MCF 10A (cell line): Measurements from ENCODE around the gene ZNF385D. TPM values are rescaled to one million over a fixed set of nuclear protein-coding genes. Genes with fewer than 3 reads are reported as not detected.

Experiments
- BruUV-seq: library from RNA; stranded (reverse); fragments of 400-500 nt; replicated peaks from 2 replicates; lab custom pipeline; 2021; lab: Mats Ljungman, UMichigan
- CTCF ChIA-PET: fragments of 300-600 bp; sonication (Branson Sonifier 250); formaldehyde crosslinking; extraction: SDS; loops from one replicate; lab custom pipeline; 2021; ENCODE audit warnings: antibody characterized with exemption, inconsistent platforms; lab: Yijun Ruan, JAX
- POLR2A ChIA-PET: fragments of 300-600, 350-650 bp; sonication (Branson Sonifier 250); formaldehyde crosslinking; extraction: SDS; loops from one replicate; lab custom pipeline; 2020; ENCODE audit warnings: antibody characterized with exemption, inconsistent platforms; lab: Yijun Ruan, JAX
- DNase-seq: peaks from one replicate; pipeline ENCODE4 v3.0.0-alpha.2; 2018; ENCODE audit not compliant: unreplicated experiment
- H3K27ac Mint-ChIP-seq: one replicate; pipeline ENCODE4 v1.8.0; 2022; ENCODE audit warnings: mild to moderate bottlenecking, low read depth, mixed read lengths; ENCODE audit not compliant: unreplicated experiment
- H3K27me3 Mint-ChIP-seq: one replicate; pipeline ENCODE4 v1.8.0; 2022; ENCODE audit warnings: mixed read lengths; ENCODE audit not compliant: insufficient read depth, unreplicated experiment
- H3K36me3 Mint-ChIP-seq: one replicate; pipeline ENCODE4 v1.8.0; 2022; ENCODE audit warnings: mild to moderate bottlenecking, moderate library complexity, mixed read lengths; ENCODE audit not compliant: insufficient read depth, unreplicated experiment
- H3K4me1 Mint-ChIP-seq: one replicate; pipeline ENCODE4 v1.8.0; 2022; ENCODE audit warnings: mixed read lengths; ENCODE audit not compliant: insufficient read depth, unreplicated experiment
- H3K4me3 Mint-ChIP-seq: one replicate; pipeline ENCODE4 v1.8.0; 2022; ENCODE audit warnings: mild to moderate bottlenecking, moderate library complexity, mixed read lengths; ENCODE audit not compliant: unreplicated experiment
- H3K9me3 Mint-ChIP-seq: one replicate; pipeline ENCODE4 v1.8.0; 2022; ENCODE audit warnings: mixed read lengths; ENCODE audit not compliant: unreplicated experiment
- CTCF ChIP-seq: fragments of 200-600 bp; IDR thresholded peaks from one replicate; pipeline ENCODE4 v1.8.0; 2022; ENCODE audit warnings: antibody characterized with exemption, mild to moderate bottlenecking; ENCODE audit not compliant: unreplicated experiment
- intact Hi-C: fragments of 100-400 bp; cut with micrococcal nuclease; formaldehyde crosslinking; loops from 2 replicates; pipeline ENCODE4 v1.14.1; 2022
- total RNA-seq: library from RNA; stranded (reverse); gene quantifications from 2 replicates; pipeline ENCODE4 v1.2.3, GENCODE V29; 2022

Gene ZNF385D
- total RNA-seq, 1 experiment from 2014 or later: 1.5 TPM

GRCh38 chr3:21697707-21698106 is 53.3 kb downstream of the ZNF385D start:
- DNase-seq: no peak
- POLR2A ChIA-PET: no interaction called here
- no peaks in the 10 kb centered on the region for H3K36me3 Mint-ChIP-seq

GRCh38 chr3:21694506-21694905 is 56.5 kb downstream of the ZNF385D start:
- CTCF ChIA-PET: no interaction called here
- Mint-ChIP-seq H3K27me3 (no peaks in the 10 kb centered on the region), H3K9me3 (no peaks in the 10 kb centered on the region), H3K36me3 (no peaks in the 10 kb centered on the region), H3K4me1 (no peaks in the 10 kb centered on the region), H3K4me3 (no peak overlapping the region), H3K27ac (no peak overlapping the region)
- POLR2A ChIA-PET: no interaction called here
- intact Hi-C loops: no loop called here
- TF ChIP-seq CTCF: no peak
- no peak for DNase-seq
- BruUV-seq: no TSS peak

More at GRCh38 chr3:21697707-21698106, 53.3 kb downstream of the ZNF385D start:
- intact Hi-C loops: no loop called here
- no peak overlapping the region for H3K27ac Mint-ChIP-seq
- no peaks in the 10 kb centered on the region for H3K27me3 Mint-ChIP-seq
- H3K9me3 Mint-ChIP-seq: no peaks in the 10 kb centered on the region
- no peak overlapping the region for H3K4me3 Mint-ChIP-seq
- CTCF ChIA-PET: no interaction called here
- H3K4me1 Mint-ChIP-seq: no peaks in the 10 kb centered on the region
- BruUV-seq: no TSS peak
- TF ChIP-seq CTCF: no peak

GRCh38 chr3:21691036-21691435 is 60.0 kb downstream of the ZNF385D start:
- intact Hi-C loops: no loop called here
- no peaks in the 10 kb centered on the region for H3K9me3 Mint-ChIP-seq
- no peak for TF ChIP-seq CTCF

GRCh38 chr3:21682206-21682605 is 68.8 kb downstream of the ZNF385D start:
- Mint-ChIP-seq H3K4me3 (no peak overlapping the region), H3K4me1 (peaks cover 10% of the 10 kb centered on the region), H3K36me3 (no peaks in the 10 kb centered on the region), H3K27me3 (no peaks in the 10 kb centered on the region), H3K27ac (peak overlapping the region; percentile 14), H3K9me3 (no peaks in the 10 kb centered on the region)
- TF ChIP-seq CTCF: no peak
- ChIA-PET CTCF (no interaction called here), POLR2A (no interaction called here)
- BruUV-seq: no TSS peak
- no peak for DNase-seq
- intact Hi-C loops: loop anchor here (5.0 to 10.0 kb wide), 2 partner anchors 845 to 1183 kb away; no protein-coding TSS in a partner anchor

More at GRCh38 chr3:21691036-21691435, 60.0 kb downstream of the ZNF385D start:
- no peaks in the 10 kb centered on the region for H3K36me3 Mint-ChIP-seq
- DNase-seq: no peak
- H3K4me1 Mint-ChIP-seq: no peaks in the 10 kb centered on the region
- H3K4me3 Mint-ChIP-seq: no peak overlapping the region
- H3K27me3 Mint-ChIP-seq: no peaks in the 10 kb centered on the region
- CTCF ChIA-PET: interaction anchor here (0.7 kb wide), 1 partner anchor 988 kb away, joined by 3 read pairs; no protein-coding TSS in a partner anchor
- POLR2A ChIA-PET: interaction anchor here (0.6 kb wide), 1 partner anchor 198 kb away, joined by 3 read pairs; no protein-coding TSS in a partner anchor
- BruUV-seq: no TSS peak
- H3K27ac Mint-ChIP-seq: no peak overlapping the region
